HG03025 (cell line): ENCODE results near the gene CTIF.

Experiments used
- ATAC-seq: cut with Tn5 transposase; IDR thresholded peaks from one replicate; pipeline ENCODE4 v1.9.1; 2021; ENCODE audit warnings: mild to moderate bottlenecking, moderate library complexity; ENCODE audit not compliant: unreplicated experiment, low FRiP score

CTIF gene

DNA sequence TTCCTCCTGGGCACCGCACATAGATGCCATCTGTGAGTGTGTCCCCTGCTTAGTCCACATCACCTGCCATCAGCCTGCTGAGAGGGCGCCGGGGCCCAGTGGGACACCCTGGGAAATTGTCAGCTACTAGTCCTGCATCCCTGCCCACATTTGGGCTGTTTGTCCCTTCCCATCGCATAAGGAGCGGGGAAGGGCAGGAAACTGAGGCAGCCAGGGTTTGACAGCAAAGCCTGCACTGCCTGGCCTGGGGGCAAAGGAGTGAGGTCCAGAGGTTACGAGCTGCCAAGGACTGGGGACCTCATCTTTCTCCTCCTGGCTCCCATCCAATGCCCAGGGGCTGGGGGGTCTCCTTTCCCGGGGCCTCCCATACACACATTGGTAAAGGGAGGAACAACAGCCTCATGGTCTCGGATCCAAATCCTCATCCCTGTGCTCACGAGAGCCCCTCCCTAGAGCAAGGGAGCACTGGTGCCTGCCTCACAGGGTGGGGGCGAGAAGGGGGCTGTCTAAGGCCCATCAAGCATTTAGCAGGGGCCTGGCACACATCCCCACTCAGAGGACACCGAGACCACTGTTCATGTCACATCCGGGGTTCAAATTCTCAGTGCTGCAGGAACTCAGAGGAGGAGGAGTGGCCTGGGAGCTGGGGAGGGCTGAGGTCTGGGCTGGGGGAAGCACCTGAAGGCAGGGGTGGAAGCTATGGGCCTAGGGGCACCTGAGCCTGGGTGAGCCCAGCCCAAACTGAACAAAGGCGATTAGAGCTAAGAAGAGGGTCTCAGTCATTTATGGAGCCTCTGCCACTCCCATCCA lies 298.2 kb downstream of the CTIF start:
- no peak for ATAC-seq

DNA sequence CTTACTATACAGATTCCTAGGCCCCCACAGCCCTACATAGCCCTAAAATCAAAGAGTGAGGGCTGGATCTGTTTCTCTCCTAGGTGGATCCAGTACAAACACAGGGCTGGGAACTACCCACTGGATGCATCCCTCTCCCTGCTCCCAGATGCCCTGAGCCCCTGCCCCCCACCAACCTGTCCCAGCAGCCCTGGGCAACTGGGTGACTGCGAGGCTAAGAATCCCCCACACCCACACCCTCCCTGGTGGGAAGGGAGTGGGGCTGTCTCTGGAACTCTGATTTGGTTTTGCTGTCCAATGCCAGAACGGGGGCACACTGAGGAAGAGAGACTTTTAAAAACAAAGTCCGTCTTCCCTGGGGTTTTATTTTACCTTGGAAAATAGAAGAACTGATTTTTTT lies 298.8 kb downstream of the CTIF start:
- ATAC-seq = no peak

DNA sequence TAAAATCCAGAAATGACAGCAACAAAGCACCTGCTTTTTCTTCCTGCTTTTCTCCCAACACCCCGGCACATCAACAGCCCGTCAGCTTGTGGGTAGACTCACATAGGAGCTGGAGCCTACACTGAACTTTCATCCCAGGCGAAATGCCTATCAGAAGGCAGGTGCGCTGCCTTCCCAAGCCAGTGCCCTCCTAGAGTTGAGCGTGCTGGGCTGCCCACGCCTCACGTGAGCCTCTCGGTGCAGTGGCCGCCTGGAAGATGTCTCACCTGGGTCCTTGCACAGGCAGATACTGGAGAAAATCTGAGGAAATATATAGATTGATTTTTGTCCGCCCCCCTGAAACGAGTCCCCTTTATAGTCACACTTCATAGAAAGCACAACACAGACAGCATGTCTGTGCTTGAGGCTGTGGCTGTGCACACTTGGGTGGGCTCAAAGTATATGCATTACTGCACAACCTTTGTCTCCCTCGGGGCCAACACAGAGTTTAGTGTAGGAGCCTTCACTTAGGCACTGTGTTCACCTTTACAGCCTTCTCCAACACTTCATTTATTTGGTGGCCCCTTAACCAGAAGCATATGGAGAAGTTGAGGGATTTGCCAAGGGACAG lies 299.4 kb downstream of the CTIF start:
- no peak for ATAC-seq

DNA sequence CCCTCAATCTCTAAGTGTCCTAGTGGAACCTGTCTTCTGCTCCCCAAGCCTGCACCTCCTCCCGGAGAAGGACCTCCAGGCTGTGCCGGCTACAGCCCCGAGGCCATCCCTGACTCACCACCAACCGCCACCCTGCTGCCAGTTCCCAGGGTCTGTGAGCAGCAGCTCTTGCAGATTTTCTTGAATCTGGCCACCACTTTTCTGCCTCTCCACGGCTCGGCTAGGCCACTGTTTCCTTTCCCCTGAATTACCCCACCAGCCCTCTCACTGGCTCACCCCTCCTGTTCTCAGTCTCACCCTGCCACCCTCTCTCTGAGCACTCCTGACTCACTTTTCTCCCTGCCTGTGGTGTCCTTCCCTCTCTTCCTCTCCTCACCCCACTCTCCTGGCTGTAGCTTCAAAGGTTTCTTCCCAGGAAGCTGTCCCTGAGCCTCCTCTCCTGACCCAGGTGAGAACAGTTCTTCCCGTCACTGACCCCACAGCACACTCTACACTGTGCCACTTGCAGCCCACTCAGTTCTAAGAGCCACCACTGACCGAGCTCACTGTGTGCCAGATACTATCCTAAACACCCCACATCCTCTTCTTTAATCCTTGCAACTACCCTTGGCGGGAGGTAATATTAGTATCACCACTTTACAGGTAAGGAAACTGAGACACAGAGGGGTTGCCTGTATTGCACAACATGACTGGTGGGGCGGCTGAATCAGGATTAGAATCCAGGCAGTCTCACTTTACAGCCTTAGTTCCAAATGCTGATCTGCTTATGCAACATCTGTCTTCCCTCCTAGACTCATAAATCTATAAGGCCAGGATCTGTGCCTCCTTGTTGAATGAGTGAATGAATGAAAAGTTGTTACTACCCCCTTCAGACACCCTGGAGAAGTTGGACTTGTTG lies 300.3 kb downstream of the CTIF start:
- ATAC-seq = no peak

DNA sequence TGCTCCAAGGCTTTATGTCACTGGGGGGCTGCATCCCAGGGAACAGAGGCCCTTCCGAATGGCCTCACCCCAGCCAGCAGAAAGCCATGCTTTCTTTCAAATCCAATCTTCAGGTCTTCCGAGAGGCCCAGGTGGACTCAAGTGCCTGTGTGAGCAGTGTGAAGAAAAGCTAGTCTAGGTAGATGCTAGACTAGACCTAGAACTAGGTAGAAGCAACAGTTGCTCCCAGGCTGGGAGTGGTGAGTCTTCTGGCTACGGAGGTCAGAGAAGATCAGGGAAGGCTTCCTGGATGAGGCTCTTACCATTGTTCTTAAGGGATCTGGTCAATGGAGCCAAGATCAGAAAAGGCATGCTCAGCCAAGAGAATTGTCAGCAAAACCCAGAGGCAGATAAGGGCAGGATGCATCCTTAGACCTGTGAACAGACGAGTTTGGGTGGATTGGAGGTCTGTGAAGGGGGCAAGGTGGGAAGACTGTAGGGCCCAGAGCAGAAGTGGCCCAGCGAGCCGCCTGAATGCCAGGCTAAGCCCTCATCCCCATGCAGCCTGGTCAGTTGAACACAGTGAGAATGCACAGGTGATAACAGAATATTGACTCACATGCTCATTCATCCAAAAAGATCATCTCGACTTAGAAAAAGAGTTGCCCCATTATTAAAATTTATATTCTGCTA lies 301.1 kb downstream of the CTIF start:
- no peak for ATAC-seq

DNA sequence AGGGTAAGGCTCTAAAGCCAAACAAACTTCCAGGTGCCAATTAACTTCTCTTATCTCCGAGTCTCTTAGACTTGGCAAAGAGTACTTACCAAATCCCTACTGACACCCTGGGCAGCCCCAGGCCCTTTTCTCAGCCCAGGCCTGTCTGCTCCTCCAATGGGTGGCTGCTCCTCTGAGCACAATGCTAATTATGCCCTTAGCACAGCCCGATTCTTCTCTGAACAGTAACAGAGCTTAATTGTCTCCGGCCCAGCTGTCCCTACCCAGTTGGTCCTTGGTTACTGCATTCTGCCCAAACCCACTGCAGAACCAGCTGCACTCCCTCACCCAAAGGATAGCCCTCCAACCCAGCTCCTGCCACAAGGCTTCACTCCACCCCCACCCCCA lies 301.7 kb downstream of the CTIF start:
- no peak for ATAC-seq

DNA sequence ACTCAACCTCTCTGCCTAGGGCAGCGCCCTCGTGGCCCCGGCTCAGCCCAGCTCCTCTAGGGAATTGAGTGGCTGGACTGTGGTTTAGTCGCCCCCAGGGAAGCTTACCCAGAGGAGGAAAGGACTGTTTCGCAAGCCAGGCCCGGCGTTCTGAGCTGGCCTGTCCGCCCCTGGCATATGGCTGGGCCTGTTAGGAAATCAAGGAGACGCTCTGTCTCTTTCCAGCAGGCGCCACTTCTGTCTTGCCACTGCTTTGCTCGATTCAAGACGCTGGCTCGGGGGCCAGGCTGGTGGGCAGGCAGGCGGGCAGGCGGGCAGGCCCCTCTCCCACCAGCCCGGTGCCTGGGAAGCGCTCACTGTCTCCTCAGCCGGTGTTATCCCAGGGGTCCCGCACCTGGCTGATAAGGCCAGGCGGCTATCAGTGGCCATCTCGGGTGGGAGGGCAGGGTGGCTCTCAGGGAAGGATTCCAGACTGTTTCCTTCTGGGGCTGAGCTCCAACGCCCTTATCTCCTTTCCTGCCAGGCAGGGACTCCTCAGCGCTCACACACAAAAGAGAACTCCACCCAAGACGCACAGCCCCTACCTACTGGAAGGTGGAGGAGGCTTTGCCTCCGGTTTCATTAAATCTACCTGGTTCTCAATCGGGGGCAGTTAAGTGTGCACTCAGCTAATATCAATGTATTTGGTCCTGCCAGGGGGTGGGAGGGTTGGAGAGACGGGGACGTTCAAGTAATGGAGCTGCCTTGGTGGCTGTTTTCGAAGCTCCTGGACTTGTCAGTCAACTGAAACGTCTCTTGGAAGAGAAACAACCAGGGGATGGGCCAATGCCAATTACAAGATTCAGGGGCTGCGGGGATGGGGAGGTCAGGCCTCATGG lies 302.8 kb downstream of the CTIF start:
- no peak for ATAC-seq

DNA sequence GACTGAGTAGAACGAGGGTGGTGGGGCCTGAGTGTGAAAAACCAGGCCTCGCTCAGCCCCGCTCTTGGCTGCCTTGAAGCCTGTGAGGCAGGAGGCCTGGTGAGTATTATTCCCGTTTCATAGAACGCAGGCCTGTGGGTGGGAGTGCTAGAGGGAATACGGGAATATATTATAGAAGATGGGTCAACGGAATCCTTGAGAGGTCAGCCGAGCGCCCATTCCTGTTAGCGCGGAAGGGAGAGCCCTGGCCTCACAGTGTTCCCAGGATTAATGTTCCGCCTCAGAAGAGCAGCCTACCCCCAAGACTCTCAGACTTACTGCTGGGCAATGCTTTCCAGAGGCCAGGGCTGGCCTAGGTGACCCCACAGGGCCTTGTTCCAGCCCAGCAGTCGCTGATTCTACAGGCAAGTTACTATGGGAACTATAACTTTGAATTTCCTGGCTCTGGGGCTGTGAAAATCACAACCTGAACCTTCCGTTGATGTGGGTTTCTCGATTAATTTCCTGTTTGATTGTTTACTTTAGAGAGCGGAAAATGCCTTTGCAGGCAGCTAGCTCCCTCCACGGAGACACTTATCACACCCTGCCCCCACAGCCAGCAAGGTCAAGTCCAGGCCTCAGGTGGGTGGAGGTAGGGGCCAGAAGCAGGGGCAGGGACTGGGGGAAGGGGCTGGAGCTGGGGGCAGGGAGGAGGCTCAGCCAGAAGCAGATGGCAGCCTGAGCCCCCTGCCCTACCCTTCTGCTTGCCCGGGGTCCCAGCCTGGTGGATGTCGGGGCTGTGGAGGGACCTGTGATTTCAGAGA lies 303.6 kb downstream of the CTIF start:
- ATAC-seq = no peak

DNA sequence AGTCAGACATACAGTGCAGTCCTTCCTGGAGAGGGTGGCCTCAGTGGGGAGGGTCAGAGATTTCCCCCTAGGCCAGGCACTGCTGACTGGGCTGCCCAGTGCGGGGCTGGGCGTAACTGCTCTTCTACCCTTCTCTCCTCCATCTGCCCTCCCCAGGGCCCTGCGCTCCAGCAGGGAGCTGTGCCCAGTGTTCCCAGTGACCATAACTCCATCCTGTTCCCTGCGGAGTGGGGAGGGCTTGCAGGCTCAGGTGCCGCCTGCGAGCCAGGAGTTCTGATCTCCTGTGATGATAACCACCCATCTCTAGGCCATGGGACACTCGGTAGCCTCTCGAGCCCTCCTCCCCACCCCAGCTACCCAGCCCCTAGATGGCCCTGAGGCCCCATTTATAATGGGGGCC lies 304.3 kb downstream of the CTIF start:
- ATAC-seq = no peak

DNA sequence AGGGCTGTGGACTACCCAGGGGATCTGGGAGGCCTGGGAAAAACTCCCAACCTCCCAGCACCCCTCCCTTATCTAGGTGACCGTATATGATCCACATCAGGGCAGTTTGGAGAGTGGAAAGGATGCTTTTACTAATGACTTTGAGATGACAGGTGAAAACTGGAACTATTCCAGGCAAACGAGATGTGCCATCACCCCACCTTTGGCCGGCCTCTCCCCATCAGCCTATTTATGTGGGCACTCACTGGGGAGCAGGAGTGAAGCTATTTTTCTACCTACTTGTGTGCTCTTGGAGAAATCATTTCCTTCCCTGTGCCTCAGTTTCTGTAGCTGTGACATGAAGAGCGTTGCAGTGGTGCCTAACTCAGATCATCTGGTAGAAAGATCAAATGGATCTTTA lies 304.8 kb downstream of the CTIF start:
- no peak for ATAC-seq

DNA sequence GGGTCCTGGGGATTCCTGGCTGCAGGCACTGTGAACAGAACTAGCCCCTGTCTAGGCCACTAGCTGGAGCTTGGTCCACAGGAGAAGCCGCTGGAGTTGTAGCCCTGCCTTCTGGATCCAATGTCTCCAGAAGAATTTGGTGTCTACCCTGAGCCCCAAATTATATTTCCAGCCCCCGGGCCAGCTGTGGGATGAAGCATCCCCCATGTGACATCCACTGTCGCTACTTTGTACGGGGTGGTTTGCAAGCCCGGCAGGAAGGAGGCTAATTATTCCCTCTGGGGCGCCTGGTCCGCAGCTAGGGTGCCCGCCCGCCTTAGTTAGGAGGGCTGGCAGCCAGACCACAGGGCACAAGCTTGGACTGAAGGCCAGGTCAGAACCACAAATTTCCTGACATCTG lies 305.4 kb downstream of the CTIF start:
- no peak for ATAC-seq

DNA sequence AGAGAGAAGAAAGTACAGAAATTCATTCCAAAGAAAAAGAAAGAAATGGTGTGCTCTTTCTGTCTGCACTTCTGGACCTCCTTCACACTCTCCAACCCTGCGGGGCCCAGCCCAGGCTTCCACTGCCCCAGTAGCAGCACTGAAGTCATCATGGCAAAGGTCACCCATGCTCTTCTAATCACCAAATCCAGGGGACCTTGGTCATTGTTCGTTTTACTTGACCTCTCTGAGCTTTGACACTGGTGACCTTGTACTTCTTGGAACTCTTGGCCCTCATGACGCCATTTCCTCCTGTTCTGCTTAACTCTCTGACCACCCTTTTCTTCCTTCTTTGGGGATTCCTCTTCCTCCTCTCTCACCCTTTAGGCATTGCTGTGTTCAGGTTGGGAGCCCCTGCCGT lies 306.3 kb downstream of the CTIF start:
- ATAC-seq = no peak

DNA sequence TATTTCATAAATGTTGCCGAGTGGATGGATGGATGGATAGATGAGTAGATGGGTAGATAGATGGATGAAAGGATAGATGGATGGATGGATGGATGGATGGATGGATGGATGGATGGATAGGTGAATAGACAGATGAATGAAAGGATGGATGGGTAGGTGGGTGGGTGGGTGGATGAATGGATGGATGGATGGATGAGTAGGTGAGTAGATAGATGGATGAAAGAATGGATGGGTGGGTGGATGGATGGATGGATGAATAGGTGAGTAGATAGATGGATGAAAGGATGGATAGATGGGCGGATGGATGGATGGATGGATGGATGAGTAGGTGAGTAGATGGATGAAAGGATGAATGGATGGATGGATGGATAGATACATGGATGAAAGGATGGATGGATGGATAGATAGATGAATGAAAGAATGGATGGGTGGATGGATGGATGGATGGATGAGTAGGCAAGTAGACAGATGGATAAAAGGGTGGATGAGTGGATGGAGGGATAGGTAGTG lies 307.6 kb downstream of the CTIF start:
- no peak for ATAC-seq

DNA sequence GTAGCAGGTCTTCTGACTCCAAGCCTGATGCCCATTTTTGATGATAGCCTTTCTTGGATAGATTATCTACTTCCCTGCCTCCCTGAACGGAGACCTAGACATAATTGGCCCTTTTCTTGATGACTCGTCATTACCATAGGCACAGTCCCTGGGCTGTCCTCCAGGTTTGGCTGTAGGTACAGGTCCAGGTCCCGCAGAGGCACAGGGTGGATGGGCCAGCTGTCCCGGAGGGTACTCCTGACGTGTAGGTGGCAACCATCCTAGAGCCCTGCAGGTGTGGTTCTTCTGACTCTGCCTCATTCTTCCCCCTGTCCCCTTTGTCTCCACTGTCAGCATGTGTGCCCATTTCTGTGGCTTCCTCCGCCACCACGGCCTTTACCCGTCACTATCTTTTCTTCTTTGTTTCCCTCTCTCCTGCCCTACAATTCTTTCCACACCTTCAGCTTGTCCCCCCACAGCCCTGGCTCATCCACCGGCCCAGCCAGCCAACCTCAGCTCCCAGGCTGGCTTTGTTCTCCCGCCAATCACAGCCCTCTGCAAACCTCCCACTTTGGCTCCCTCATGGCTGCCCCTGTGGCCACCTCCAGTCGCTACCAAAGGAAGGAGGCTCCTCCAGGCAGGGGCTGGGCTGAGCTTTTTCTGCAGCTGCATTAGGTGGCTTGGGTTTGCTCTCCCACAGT lies 309.1 kb downstream of the CTIF start:
- ATAC-seq = no peak

DNA sequence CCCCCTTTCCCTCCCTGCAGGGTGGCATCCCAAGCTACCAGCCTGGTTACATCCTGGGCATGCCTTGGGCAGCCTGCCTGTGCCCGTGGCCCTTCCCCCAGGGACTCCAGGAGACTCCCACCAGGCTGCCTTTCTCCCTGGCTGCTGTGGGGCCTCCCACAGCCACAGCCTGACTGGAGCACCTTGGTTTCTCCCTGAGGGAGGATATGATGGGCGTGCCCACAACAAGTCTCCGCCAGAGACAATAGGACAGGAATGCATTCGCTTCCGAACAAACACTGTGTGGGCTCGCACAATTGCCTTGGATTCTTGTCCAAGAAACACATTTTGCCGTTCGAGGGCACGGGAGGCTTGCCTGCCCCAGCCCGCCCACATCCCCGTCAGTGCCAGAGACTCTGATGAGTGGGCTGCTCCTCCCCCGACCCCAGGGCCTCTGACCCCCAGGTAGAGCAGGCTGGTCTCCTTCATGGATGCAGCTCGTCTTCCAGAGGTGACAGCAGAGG lies 309.9 kb downstream of the CTIF start:
- ATAC-seq = no peak

DNA sequence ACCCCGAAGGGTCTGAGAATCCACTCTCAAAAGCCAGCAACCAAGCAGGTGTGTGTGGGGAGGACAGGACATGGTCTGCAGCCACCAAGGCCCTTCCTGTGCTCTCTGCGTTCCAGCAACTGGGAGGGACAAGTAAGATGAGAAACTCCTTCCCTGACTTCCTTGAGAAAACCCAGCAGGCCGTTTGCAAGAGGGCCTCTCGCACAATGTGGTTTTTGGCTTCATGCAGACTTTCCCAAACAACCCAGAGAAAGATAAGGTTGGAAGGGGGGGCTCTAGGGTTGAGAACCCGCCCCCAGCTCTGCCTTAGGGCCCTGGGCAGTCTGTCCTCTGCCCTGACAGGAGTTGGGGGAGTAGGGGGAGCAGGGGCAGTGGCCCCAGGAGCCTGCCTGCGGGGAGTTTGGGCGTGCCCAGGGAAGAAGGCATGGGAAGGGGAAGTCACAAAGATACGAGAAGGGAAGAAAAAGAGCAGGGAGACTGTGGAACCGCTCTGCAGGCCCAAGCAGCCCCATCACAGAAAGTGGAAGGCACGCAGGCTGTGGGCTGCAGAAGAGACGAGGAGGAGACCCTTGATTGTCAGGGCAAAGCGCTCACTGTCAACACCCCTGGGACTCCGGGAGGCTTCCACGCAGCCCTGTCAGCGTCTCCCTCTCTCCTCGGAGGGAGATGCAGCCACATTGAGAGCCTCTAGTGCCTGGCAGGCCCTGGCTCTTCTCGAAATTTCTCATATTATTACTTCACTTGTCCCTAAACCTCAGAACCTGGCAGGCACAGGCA lies 312.2 kb downstream of the CTIF start:
- ATAC-seq = no peak

DNA sequence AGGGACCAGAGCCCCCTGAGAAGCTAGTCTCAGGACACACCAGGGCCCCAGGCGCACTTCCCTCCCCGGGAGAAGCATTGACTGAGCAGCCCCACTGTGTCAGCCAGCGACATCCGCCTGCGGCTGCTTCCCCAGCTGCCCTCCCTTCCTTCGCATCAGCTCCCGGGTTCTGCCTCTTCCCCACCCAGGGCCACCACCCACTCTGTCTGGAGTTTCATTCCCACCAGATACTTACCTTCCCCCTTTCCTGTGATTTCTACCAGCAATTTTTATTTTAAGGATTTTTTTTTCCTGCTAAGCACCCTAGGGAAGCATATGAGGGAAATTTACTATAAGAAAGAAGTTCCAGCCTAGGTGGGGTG lies 312.7 kb downstream of the CTIF start:
- ATAC-seq = no peak
